Smooth muscle cell (in vitro differentiated cells): ENCODE measurements around the gene NKX2-8. TPM values are rescaled to one million over a fixed set of nuclear protein-coding genes. Genes with fewer than 3 reads are reported as not detected.

ENCODE experiments used
- DNase-seq: peaks from one replicate; lab custom pipeline; 2025; ENCODE audit not compliant: unreplicated experiment; lab: John Stamatoyannopoulos, UW
- H2AFZ ChIP-seq: fragments of 200-600 bp; sonication (generic); 2 replicates; pipeline ENCODE4 v1.6.0; 2016; ENCODE audit warnings: antibody characterized with exemption, low read depth, mild to moderate bottlenecking
- H3F3A ChIP-seq: fragments of 200-600 bp; sonication (generic); 2 replicates; pipeline ENCODE4 v1.6.0; 2017; ENCODE audit warnings: antibody characterized with exemption, low read depth
- H3K27ac ChIP-seq: fragments of 200-600 bp; sonication (generic); 2 replicates; pipeline ENCODE4 v1.5.1; 2016; ENCODE audit warnings: low read depth, mild to moderate bottlenecking
- H3K27me3 ChIP-seq: fragments of 200-600 bp; sonication (generic); 2 replicates; pipeline ENCODE4 v1.6.1; 2016; ENCODE audit warnings: low read depth, mild to moderate bottlenecking
- H3K36me3 ChIP-seq: fragments of 200-600 bp; sonication (generic); 2 replicates; pipeline ENCODE4 v1.5.1; 2016; ENCODE audit warnings: low read depth
- H3K4me1 ChIP-seq: fragments of 200-600 bp; sonication (generic); 2 replicates; pipeline ENCODE4 v1.5.1; 2016; ENCODE audit warnings: low read depth
- H3K4me2 ChIP-seq: fragments of 200-600 bp; sonication (generic); 2 replicates; pipeline ENCODE4 v1.6.0; 2016; ENCODE audit warnings: mild to moderate bottlenecking
- H3K4me3 ChIP-seq: fragments of 200-600 bp; sonication (generic); 2 replicates; pipeline ENCODE4 v1.5.1; 2016; ENCODE audit warnings: mild to moderate bottlenecking
- H3K79me2 ChIP-seq: fragments of 200-600 bp; sonication (generic); 2 replicates; pipeline ENCODE4 v1.6.0; 2016; ENCODE audit warnings: low read depth, mild to moderate bottlenecking
- H3K9ac ChIP-seq: fragments of 200-600 bp; sonication (generic); 2 replicates; pipeline ENCODE4 v1.6.0; 2016; ENCODE audit warnings: low read depth
- H3K9me3 ChIP-seq: fragments of 200-600 bp; sonication (generic); replicated peaks from 2 replicates; pipeline ENCODE4 v1.5.1; 2016; ENCODE audit warnings: low read depth
- H4K20me1 ChIP-seq: fragments of 200-600 bp; sonication (generic); 2 replicates; pipeline ENCODE4 v1.6.0; 2016; ENCODE audit warnings: low read depth
- WGBS: methylation state at CpG from one replicate; pipeline ENCODE4 v1.1.7; 2016; ENCODE audit warnings: low lambda C conversion rate; 5-methylcytosine and 5-hydroxymethylcytosine counted together
- polyA plus RNA-seq: library from polyadenylated mRNA; unstranded; fragments of >200 nt; fragmentation: Nextera tagmentation; extraction: Ambion mirVana; gene quantifications from 2 replicates; pipeline ENCODE4 v1.2.1, GENCODE V29; 2016
- total RNA-seq: library from RNA; depleted of rRNA; stranded (reverse); fragments of >200 nt; gene quantifications from 2 replicates; pipeline ENCODE4 v1.2.3, GENCODE V29; 2014
- TF ChIP-seq, protein P1 (sequence below): fragments of 200-600 bp; sonication (generic); IDR thresholded peaks from 2 replicates; pipeline ENCODE4 v1.5.1; 2017; ENCODE audit warnings: borderline replicate concordance, mild to moderate bottlenecking, antibody characterized with exemption; ENCODE audit not compliant: insufficient read depth, poor library complexity, severe bottlenecking

Gene NKX2-8
- total and polyA plus RNA-seq, 2 experiments from 2014 or later = not detected

DNA sequence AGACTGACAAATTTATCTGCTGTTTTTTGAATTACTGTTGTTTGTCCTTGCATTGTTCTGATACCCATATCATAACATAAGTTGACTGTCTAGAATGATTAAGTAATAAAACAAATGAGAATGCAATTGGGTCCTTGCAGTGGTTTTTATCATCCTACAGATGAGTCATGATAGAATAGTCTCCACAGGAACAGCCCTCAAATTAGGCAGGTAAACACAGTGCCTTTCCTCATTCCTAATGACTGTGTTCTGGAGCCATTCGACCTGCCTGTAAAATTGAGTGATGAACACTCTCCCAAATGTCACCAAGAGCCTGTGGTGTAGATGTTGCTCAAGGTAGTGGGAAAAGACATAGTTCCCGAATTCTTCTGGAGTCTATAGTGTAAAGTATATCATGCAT is 12.3 kb downstream of the NKX2-8 start:
- no peaks in the 10 kb centered on the region for H3K36me3 ChIP-seq
- no peak overlapping the region for H3K4me3 ChIP-seq
- H3K4me1 ChIP-seq = no peaks in the 10 kb centered on the region
- no peaks in the 10 kb centered on the region for H4K20me1 ChIP-seq
- H3K9ac ChIP-seq = no peak overlapping the region
- no peaks in the 10 kb centered on the region for H3K79me2 ChIP-seq
- H3F3A ChIP-seq = no peaks in the 10 kb centered on the region
- no peak for DNase-seq
- 56% methylated on average over 2 of the region's 2 CpGs for WGBS
- H2AFZ ChIP-seq = no peak overlapping the region
- peaks cover 54% of the 10 kb centered on the region for H3K27me3 ChIP-seq
- no peak overlapping the region for H3K27ac ChIP-seq
- no peak overlapping the region for H3K4me2 ChIP-seq
- TF ChIP-seq, protein P1, sequence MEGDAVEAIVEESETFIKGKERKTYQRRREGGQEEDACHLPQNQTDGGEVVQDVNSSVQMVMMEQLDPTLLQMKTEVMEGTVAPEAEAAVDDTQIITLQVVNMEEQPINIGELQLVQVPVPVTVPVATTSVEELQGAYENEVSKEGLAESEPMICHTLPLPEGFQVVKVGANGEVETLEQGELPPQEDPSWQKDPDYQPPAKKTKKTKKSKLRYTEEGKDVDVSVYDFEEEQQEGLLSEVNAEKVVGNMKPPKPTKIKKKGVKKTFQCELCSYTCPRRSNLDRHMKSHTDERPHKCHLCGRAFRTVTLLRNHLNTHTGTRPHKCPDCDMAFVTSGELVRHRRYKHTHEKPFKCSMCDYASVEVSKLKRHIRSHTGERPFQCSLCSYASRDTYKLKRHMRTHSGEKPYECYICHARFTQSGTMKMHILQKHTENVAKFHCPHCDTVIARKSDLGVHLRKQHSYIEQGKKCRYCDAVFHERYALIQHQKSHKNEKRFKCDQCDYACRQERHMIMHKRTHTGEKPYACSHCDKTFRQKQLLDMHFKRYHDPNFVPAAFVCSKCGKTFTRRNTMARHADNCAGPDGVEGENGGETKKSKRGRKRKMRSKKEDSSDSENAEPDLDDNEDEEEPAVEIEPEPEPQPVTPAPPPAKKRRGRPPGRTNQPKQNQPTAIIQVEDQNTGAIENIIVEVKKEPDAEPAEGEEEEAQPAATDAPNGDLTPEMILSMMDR = no peak
- no peaks in the 10 kb centered on the region for H3K9me3 ChIP-seq

DNA sequence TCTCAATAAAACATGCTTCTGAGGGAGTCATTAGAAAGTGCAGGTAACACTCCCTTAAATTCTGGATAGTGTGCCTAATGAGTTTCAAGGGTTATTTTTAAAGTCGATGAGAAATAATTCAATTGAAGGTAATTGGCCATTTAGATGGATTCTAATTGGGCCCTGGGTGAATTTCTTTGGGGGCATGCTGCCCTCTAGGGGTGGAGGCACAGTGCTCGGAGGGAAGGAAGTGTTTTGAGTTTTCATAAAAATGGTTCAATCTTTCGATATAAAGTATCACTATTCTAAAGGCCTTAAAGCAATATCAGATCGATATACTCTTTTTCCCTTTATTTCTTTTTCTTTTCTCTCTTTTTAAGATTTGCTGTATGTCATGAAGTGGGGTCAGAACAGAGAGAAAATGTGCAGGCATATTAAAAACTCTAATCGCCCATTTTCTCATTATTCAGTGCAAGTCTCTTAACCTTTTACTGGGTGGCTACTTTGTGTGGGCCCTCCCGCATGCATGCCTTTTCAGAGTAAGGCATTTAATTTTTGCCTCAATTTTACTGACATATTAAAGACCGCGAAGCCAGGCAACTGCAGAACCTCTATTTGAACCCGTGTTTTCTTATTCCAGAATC is 25.5 kb downstream of the NKX2-8 start:
- H2AFZ ChIP-seq = no peak overlapping the region

DNA sequence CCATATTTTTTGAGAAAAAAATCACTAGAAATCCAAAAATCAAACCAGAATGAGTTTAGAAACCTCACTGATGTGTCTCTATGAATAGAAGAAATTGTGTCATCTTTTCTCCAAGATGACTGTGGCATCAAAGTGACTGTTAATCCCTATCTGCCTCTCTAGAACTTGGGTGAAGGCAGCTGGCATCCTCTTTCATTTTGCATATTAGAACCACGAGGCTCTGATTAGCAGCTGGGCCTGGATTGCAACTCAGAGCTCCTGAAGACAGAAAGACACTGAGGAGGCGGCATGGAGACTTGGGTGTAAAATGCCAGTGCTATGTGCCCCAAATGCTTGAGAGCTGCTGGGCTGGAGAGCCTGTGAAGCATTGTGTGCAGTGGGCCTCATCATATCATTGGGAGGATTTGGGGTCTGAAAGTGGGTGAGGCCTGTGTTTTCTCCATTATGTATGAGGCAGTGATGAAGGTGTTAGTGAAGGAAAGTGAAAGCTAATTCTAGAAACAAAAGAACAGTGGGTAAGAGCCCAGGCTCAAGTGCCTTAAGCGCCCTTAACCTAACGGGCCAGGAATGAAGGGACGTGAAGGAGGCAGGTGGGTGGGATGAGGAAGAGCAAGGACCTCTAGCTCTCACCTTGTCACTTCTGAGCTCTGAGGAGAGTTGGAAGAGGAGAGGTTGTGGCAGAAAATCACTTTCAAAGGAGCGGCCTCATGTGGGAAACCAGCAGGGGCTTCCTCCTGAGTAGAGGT is 26.2 kb downstream of the NKX2-8 start:
- Histone ChIP-seq H3K9ac (no peak overlapping the region), H2AFZ (no peak overlapping the region), H3F3A (no peaks in the 10 kb centered on the region), H3K4me2 (no peak overlapping the region), H3K27me3 (peaks cover 20% of the 10 kb centered on the region), H3K27ac (no peak overlapping the region), H3K36me3 (no peaks in the 10 kb centered on the region), H3K4me1 (no peaks in the 10 kb centered on the region), H3K79me2 (no peaks in the 10 kb centered on the region), H3K4me3 (no peak overlapping the region), H3K9me3 (no peaks in the 10 kb centered on the region), H4K20me1 (no peaks in the 10 kb centered on the region)
- DNase-seq = no peak
- TF ChIP-seq, protein P1 = no peak
- 76% methylated on average over 6 of the region's 6 CpGs for WGBS

More for the DNA sequence above, 25.5 kb downstream of the NKX2-8 start:
- H3K4me1 ChIP-seq = no peaks in the 10 kb centered on the region
- H3K36me3 ChIP-seq = no peaks in the 10 kb centered on the region
- TF ChIP-seq, protein P1 = peak; percentile 77
- peaks cover 27% of the 10 kb centered on the region for H3K27me3 ChIP-seq
- no peak overlapping the region for H3K4me2 ChIP-seq
- WGBS = 68% methylated on average over 9 of the region's 9 CpGs
- H3K4me3 ChIP-seq = no peak overlapping the region
- no peaks in the 10 kb centered on the region for H3F3A ChIP-seq
- H4K20me1 ChIP-seq = no peaks in the 10 kb centered on the region
- no peak overlapping the region for H3K27ac ChIP-seq
- no peaks in the 10 kb centered on the region for H3K9me3 ChIP-seq
- no peak for DNase-seq
- no peaks in the 10 kb centered on the region for H3K79me2 ChIP-seq
- no peak overlapping the region for H3K9ac ChIP-seq
